Sigmoid colon (tissue), 4 donors: Measurements from ENCODE around the gene PSME3IP1.

Source experiments
- POLR2A ChIP-seq, 2 donors: fragments of 450-650 bp; IDR thresholded peaks; one replicate each; pipeline ENCODE4 v1.6.1; 2016; ENCODE audit warnings: antibody characterized with exemption in 2 of 2, mild to moderate bottlenecking in 2 of 2, moderate library complexity in 2 of 2
- POLR2AphosphoS5 ChIP-seq, 4 donors: sonication (generic); formaldehyde crosslinking; IDR thresholded peaks; one replicate each; pipeline ENCODE4 v1.6.1; 2017; ENCODE audit warnings: antibody characterized with exemption in 4 of 4
- TF ChIP-seq, protein P1 (sequence below), 4 experiments: fragments of 450-650 bp in 3 of 4; fragments of 200-600 bp in 1 of 4; IDR thresholded peaks; one replicate each; pipeline ENCODE4 v1.5.1; 2016 to 2019; ENCODE audit warnings: antibody characterized with exemption in 4 of 4, mild to moderate bottlenecking in 3 of 4, moderate library complexity in 2 of 4

DNA sequence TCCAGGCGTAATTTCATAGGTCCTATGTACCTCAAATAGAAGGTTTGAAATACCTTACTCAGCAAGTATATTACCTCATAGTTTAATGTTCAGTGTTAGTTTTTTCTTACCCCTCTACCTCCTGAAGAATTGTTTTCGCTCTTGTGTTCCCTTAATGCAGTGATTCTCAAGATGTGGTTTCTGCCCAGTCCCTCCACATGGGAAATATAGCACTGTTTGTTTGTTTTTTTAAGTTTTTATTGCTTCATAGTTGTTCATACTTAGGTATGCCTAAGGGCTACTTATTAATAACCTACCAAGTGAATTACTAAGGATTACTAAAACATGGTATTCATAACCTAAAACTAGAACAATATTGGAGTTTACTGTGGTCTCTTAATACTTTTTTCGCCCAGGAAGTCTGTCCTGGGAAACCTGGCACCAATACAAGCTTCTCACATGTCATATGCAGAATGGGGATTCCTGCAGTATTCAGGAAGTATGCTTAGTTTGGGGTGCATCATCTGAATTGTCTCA lies 5.3 kb upstream of the PSME3IP1 start:
- TF ChIP-seq POLR2AphosphoS5 (IDR thresholded peaks at IDR 0.05) (no peak), POLR2A (IDR thresholded peaks at IDR 0.05) (no peak)
- TF ChIP-seq, protein P1, sequence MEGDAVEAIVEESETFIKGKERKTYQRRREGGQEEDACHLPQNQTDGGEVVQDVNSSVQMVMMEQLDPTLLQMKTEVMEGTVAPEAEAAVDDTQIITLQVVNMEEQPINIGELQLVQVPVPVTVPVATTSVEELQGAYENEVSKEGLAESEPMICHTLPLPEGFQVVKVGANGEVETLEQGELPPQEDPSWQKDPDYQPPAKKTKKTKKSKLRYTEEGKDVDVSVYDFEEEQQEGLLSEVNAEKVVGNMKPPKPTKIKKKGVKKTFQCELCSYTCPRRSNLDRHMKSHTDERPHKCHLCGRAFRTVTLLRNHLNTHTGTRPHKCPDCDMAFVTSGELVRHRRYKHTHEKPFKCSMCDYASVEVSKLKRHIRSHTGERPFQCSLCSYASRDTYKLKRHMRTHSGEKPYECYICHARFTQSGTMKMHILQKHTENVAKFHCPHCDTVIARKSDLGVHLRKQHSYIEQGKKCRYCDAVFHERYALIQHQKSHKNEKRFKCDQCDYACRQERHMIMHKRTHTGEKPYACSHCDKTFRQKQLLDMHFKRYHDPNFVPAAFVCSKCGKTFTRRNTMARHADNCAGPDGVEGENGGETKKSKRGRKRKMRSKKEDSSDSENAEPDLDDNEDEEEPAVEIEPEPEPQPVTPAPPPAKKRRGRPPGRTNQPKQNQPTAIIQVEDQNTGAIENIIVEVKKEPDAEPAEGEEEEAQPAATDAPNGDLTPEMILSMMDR (IDR thresholded peaks at IDR 0.05), result no peak
